Lower leg skin (tissue), 3 donors: Measurements from ENCODE around the gene NLRC3.

Experiments used
- CTCF ChIP-seq, 3 donors: fragments of 450-650 bp; IDR thresholded peaks; one replicate each; pipeline ENCODE4 v1.5.1; 2016; ENCODE audit warnings: antibody characterized with exemption in 3 of 3, mild to moderate bottlenecking in 3 of 3, moderate library complexity in 2 of 3
- POLR2A ChIP-seq, 2 donors: fragments of 450-650 bp; IDR thresholded peaks; one replicate each; pipeline ENCODE4 v1.6.1; 2016 to 2017; ENCODE audit warnings: antibody characterized with exemption in 2 of 2, mild to moderate bottlenecking in 1 of 2, moderate library complexity in 1 of 2

GRCh38 chr16:3503523-3503922, 73.7 kb downstream of the NLRC3 start:
- TF ChIP-seq CTCF (IDR thresholded peaks at IDR 0.05), result no peak
- no peak for TF ChIP-seq POLR2A (IDR thresholded peaks at IDR 0.05)
